Measurements from ENCODE around the gene MTARC1.

MTARC1 gene

GRCh38 chr1:220833436-220833835, 46.7 kb downstream of the MTARC1 start:
- DNase-seq (ENCODE audit: low spot score) = no peak

- DNase-seq (ENCODE audit: low spot score) = no peak
Observed at GRCh38 chr1:220834155-220834870, 47.6 kb downstream of the MTARC1 start.
